Activated T-cell treated with anti-CD3 and anti-CD28 coated beads for 4 hours (primary cell): ENCODE measurements around the gene PPP1CA.

ENCODE experiments used
- DNase-seq: peaks from one replicate; pipeline ENCODE4 v3.0.0-alpha.2; 2020

The PPP1CA gene

DNA sequence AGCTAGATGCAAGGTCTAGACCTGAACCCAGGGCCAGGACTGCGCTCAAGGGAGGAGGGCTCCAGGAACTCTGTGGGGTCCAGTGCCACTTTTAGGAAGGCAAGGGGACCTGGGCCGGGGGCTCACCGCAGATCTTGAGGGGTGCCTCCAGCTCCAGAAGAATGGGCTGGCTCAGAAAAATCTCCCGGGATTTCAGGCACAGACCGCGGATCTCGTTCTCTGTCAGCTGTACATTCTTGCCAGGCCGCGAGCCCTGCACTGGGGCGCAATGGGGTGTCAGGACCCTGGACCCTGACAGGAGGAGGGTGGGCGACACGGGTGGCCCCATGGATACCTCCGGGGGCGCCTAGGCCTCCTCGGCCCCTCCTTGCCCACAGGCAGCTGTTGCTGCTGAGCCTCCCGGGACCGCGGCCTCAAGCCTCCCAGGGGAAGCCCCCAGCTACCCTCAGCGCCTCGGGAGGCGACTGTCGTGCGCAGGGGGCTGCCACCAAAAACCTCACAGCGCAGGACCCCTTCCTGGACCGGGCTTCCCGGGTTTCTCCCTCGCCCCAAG is 640 bp downstream of the PPP1CA start:
- DNase-seq, result no peak

DNA sequence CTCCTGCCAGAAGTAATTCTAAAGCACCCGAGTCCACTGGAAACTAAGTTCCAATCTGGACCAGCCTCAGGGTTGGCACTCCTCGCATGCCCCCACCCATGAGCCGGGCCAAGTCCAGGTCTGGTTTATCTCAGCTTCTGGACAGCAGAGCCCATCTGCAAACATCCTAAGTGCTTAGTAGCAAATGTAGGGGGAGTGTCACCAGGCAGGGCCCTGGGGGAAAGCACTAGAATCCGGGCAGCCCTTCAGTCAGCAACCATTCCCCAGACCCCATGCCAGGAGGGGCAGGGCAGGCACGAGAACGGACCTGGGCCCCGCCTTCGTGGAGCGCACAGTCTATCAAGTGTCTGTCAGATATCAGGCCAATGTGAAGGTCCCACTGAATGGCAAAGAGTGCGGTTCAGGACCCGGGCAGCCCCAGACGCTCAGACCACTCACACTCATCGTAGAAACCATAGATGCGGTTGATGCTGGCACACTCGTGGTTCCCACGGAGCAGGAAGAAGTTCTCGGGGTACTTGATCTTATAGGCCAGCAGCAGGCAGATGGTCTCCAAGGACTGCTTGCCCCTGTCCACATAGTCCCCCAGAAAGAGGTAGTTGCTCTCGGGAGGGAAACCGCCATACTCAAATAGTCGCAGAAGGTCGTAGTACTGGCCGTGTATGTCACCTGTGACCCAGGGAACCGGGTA is 1.3 kb downstream of the PPP1CA start:
- no peak for DNase-seq

GRCh38 chr11:67398661-67399563 is 2.7 kb downstream of the PPP1CA start:
- no peak for DNase-seq

DNA sequence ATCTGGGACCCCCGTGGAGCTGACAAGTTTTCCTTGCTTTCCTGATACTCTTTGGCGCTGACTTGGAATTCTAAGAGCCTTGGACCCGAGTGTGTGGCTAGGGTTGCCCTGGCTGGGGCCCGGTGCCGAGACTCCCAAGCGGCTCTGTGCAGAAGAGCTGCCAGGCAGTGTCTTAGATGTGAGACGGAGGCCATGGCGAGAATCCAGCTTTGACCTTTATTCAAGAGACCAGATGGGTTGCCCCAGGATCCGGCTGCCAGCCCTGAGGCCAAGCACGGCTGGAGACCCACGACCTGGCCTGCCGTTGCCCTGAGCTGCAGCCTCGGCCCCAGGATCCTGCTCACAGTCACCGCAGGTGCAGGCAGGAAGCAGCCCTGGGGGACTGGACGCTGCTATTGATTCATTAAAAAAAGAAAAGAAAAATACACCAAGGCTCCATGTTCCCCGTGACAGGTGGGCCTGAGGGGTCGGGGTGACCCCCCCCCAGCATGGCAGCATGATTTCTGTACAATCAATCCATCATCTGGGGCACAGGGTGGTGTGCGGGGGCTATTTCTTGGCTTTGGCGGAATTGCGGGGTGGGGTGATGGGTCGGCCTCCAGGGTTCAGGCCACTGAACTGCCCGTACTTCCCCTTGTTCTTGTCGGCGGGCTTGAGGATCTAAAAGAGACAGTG is 3.5 kb downstream of the PPP1CA start:
- DNase-seq, result no peak

GRCh38 chr11:67397536-67397935 is 4.1 kb downstream of the PPP1CA start:
- no peak for DNase-seq

DNA sequence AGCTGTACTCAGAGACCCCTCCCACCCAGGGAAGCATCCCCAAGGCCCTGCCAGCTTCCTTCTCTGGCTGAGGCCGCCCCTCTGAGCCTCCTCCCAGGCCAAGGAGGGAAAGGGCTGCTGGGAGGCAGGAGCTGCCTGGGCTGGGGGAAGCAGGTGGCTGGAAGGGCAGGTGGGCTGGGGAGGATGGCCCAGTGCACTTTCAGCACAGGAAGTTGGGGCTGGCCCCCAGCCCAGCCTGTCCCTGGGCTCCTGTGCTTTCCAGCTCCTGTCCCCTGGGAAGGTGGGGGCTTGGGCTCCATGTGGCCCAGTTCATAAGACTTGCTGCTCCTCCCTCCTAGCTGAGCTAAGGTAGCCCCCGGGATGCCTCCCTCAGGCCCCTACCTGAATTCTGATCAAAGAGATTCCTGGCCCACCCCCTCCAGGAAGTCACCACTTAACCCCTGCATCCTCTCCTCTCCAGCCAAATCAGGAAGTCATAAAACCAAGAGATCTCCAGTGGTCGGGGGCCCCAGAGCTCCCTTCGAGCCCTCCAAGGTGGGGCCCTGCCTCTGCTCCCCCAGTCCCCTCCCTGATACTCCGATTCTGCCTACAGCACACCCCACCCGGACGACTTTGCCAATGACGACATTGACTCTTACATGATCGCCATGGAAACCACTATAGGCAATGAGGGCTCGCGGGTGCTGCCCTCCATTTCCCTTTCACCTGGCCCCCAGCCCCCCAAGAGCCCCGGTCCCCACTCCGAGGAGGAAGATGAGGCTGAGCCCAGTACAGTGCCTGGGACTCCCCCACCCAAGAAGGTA is 4.9 kb downstream of the PPP1CA start:
- DNase-seq, result no peak

- no peak for DNase-seq
These were observed 5.4 kb downstream of the PPP1CA start for GRCh38 chr11:67396259-67396581.

DNA sequence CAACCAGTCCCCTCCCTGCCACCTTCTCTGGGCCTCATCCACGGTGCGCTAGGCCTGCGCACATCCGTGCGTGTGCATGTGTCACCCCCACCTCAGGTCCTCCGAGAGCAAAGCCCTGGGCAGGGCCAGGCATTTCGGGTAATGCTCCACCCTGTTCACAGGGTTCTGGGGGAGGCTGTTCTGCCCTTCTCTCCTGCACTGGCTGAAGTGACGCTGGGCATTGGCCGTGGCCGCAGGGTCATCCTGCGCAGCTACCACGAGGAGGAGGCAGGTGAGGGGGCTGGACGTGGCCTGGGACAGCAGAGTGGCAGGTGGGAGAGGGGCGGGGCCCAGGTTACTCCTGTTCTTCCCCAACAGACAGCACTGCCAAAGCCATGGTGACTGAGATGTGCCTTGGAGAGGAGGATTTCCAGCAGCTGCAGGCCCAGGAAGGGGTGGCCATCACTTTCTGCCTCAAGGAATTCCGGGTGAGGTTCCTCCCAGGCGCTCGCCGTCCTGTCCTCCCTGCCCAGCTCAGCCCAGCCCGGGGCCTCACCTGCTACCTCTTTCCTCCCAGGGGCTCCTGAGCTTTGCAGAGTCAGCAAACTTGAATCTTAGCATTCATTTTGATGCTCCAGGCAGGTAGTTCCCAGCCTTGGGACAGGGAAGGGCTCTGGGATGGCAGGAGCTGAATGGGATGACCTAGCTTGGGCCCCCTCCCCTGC is 6.0 kb downstream of the PPP1CA start:
- no peak for DNase-seq

- no peak for DNase-seq
These were observed 7.7 kb downstream of the PPP1CA start for GRCh38 chr11:67393990-67394389.

GRCh38 chr11:67393437-67393836 is 8.2 kb downstream of the PPP1CA start:
- no peak for DNase-seq

- DNase-seq, result no peak
These were observed 9.4 kb downstream of the PPP1CA start for GRCh38 chr11:67392183-67392715.

- DNase-seq, result peak; percentile 87
These were observed 10.1 kb downstream of the PPP1CA start, which contains the start of gene RAD9A for GRCh38 chr11:67391304-67392182. Gene RAD9A (plus strand): TSS chr11:67391986. CDS start chr11:67392045, 59 bp downstream.

- no peak for DNase-seq
These were observed 10.7 kb downstream of the PPP1CA start for GRCh38 chr11:67390947-67391303.

DNA sequence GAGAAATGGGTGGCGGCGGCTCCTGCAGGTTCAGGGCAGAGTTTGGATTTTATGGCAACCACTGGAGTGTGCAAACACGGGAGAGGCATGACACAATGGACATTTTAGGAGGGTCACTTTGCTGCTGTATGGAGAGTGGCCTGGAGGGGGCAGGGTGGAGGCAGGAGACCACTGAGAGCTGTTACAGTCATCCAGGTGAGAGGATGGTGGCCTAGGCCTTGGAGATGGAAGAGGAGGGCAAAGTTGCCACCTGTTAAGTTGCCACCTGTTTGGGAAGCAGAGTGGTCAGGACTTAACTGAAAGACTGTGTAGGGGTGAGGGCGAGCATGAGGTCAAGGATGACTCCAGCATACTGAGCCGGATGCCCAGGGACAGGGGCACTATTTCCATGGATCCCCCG is 12.2 kb downstream of the PPP1CA start:
- peak; percentile 56 for DNase-seq

GRCh38 chr11:67387518-67387917 is 14.1 kb downstream of the PPP1CA start:
- DNase-seq, result no peak

GRCh38 chr11:67387069-67387468 is 14.6 kb downstream of the PPP1CA start:
- no peak for DNase-seq

DNA sequence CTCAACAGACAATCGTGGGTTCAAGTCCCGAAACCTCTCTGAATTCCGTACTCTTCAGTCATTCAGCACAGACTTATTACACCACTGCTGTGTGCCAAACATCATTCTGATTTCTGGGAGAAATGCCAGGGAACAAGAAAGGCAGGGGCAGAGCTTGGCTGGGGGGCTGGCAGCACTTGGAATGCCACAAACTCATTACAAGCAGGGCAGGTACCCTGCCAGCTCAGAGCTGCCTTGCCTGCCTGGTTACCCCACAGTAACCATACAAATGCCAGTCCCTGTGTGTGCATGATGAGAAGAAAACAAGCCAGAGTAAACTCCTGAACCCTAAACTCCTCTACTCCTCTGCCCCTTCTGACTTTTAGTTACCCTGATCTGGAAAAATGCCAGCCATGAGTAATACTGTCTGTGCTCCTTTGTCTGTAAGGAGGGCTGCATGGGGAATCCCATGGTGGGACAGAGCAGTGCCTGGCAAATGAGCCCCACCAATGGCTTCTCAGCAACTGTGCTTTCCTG is 16.7 kb downstream of the PPP1CA start:
- no peak for DNase-seq

DNA sequence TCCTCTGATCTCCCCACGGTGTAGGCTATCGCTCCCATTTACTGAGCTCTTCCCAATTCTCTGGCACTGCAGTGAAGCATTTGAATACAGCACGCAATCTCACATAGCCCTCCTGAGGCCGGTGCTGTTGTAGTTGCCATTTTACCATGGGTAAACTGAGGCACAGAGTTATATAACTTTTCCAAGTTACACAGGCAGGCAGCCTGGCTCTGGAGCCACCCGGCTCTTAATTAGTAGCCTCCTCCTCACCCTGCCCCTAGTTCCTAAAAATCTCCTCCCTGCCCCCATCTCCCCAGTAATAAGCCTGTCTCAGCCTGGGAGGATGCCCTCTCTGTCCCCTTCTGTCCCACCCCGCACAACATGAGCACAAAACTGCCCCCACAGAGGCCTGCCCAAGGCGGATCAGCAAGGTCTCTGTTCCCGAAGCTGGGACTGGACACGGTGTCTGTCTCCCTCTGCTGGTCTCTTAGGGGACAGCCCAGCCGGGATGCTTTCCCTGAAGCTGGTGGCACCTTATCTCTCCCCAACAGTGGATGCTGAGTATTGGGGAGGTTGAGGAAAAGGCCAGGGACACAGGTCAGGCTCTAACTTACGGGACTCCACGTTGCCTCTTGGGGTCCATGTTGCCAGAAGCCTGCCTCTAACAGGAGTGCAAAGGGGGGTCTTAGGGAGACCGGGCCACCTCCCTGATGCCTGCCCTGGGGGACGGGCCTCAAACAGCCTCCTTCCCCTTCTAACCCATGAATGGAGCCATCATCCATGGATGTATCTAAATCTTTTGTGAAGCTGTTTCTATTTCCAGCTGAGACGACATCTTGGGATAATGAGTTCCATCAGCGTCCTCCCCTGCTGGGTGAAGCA is 19.2 kb downstream of the PPP1CA start:
- DNase-seq, result peak; percentile 81

DNA sequence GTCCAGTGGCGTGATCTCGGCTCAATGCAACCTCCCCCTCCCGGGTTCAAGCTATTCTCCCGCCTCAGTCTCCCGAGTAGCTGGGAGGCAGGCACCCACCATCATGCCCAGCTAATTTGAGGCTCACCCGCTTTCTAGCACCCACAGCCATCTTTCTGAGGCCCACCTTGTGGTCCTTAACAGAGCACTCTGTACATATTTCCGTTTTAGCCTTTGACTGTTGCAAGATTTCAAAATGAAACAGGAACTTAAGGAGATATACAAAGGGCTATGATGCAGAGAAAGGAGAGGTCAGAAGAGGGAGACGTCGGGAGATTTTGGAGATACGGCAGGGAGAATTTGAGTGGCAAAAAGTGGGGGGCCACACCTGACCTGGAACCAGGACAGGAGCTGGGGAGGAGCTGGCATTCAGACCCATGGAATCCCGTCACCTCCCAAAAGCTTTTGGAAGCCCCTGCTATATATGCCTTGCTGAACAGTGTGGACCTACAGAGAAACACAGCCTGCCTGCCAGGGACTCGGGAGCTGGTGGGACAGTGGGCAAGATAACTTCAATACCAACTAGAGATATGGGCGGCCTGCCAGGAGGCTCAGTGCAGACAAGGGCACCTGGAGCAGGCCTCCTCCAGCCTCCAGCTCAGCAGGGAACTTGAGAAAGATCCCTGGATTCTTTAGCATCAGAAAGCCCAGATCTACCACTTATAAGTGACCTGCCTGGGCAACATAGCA is 20.2 kb downstream of the PPP1CA start:
- DNase-seq, result no peak
